ENCODE results near the gene HLCS.
"Not testable (repeated sequence)": the region's sequence is repeated elsewhere in the genome, so short reads cannot be mapped to it uniquely, and the experiment has no call there.

HLCS gene

DNA sequence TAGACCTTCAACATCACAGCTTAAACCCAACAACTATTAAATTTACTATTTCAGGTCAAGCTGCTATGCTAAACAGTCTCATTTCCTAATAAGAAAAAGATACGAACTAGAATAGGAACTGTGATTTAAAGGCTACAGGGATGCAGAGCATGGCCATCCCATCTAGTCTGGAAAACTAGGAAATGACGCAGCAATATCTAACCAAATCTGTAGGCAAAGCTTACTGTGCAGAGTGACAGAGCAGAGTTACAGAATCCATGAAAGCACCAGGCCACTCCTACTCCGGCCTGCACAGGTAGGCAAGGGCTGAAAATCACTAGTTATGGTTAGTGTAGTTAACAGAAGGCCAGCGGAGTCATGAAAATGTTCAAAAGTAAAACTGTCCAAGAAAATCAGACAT lies 2.1 kb downstream of the HLCS start:
- Histone ChIP-seq H3K9ac (ENCODE audit: low read depth, low read length) (no peak overlapping the region), H3K9me3 (ENCODE audit: control insufficient read depth, insufficient read depth, low read length) (no peaks in the 10 kb centered on the region), H3K4me3 (ENCODE audit: low read depth, low read length) (no peak overlapping the region)

DNA sequence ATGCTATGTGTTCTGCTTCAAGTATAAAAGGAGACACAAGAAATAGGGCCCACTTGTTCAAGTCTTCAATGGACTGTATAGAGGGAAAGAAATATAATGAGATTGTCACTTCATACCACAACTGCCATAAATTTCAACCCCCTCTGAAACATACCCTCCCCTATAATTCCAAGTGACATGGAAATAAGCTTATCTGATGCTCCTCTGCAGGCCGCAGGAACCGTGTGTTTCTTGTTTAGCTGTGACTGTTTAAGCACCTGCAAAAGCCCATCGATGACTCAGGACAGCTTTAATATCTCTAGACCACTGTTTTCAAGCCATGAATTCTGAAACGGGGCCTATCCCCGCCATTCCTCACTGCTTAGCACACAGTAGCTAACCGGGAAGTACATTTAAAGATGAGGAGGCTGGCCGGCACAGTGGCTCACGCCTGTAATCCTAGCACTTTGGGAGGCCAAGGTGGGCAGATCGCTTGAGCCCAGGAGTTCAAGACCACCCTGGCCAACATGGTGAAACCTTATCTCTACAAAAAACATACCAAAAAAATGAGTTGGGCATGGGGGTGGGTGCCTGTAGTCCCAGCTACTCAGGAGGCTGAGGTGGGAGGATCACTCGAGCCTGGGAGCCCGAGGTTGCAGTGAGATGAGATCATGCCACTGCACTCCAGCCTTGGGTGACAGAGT lies 4.2 kb downstream of the HLCS start:
- Histone ChIP-seq H3K27me3 (ENCODE audit: control insufficient read depth, insufficient read depth, low read length) (no peaks in the 10 kb centered on the region), H3K36me3 (ENCODE audit: control insufficient read depth, insufficient read depth, low read length) (peaks cover 2% of the 10 kb centered on the region), H3K4me3 (ENCODE audit: low read depth, low read length) (no peak overlapping the region), H3K9ac (ENCODE audit: low read depth, low read length) (no peak overlapping the region), H3K4me1 (ENCODE audit: control insufficient read depth, insufficient read depth, low read length) (peaks cover 2% of the 10 kb centered on the region), H3K9me3 (ENCODE audit: control insufficient read depth, insufficient read depth, low read length) (no peaks in the 10 kb centered on the region)

More for the DNA sequence above, 2.1 kb downstream of the HLCS start:
- Histone ChIP-seq H3K4me1 (ENCODE audit: control insufficient read depth, insufficient read depth, low read length) (peaks cover 4% of the 10 kb centered on the region), H3K36me3 (ENCODE audit: control insufficient read depth, insufficient read depth, low read length) (peaks cover 2% of the 10 kb centered on the region), H3K27me3 (ENCODE audit: control insufficient read depth, insufficient read depth, low read length) (no peaks in the 10 kb centered on the region)

DNA sequence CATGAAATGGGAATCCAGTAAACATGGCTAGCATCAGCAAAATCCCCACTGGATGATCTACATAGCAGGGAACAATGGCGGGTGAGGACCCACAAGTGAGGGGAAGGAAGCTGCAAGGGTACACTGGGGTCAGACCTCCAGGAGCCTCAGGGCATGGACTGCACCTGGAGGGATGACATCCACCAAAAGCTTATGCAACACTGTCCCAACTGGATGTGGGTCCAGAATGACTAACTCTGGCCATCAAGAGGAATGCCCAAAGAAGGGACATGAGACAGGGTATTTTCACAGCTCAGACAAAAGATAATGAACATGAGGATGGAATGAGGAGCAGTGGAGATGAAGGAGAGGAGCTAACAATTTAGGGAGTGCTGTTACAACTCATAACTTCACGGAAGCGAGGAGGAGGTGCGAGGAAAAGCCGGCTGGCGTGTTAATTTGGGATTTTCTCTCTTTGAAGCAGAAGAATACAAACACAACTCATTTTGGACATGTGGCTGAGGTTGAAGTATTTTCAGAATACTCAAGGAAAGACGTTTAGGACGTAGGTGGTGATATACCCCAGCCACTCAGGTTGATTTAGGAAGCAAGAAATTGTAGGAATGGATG lies 5.7 kb downstream of the HLCS start:
- H3K4me1 ChIP-seq (ENCODE audit: control insufficient read depth, insufficient read depth, low read length) = peaks cover 2% of the 10 kb centered on the region
- no peaks in the 10 kb centered on the region for H3K9me3 ChIP-seq (ENCODE audit: control insufficient read depth, insufficient read depth, low read length)
- no peak overlapping the region for H3K4me3 ChIP-seq (ENCODE audit: low read depth, low read length)
- peaks cover 2% of the 10 kb centered on the region for H3K36me3 ChIP-seq (ENCODE audit: control insufficient read depth, insufficient read depth, low read length)
- H3K27me3 ChIP-seq (ENCODE audit: control insufficient read depth, insufficient read depth, low read length) = no peaks in the 10 kb centered on the region
- H3K9ac ChIP-seq (ENCODE audit: low read depth, low read length) = no peak overlapping the region

- H3K4me1 ChIP-seq (ENCODE audit: control insufficient read depth, insufficient read depth, low read length) = peaks cover 2% of the 10 kb centered on the region
- no peaks in the 10 kb centered on the region for H3K9me3 ChIP-seq (ENCODE audit: control insufficient read depth, insufficient read depth, low read length)
- H3K4me3 ChIP-seq (ENCODE audit: low read depth, low read length) = no peak overlapping the region
- H3K27me3 ChIP-seq (ENCODE audit: control insufficient read depth, insufficient read depth, low read length) = no peaks in the 10 kb centered on the region
- H3K9ac ChIP-seq (ENCODE audit: low read depth, low read length) = no peak overlapping the region
- H3K36me3 ChIP-seq (ENCODE audit: control insufficient read depth, insufficient read depth, low read length) = peaks cover 2% of the 10 kb centered on the region
Measured at GRCh38 chr21:36959020-36959835, 7.2 kb downstream of the HLCS start.

DNA sequence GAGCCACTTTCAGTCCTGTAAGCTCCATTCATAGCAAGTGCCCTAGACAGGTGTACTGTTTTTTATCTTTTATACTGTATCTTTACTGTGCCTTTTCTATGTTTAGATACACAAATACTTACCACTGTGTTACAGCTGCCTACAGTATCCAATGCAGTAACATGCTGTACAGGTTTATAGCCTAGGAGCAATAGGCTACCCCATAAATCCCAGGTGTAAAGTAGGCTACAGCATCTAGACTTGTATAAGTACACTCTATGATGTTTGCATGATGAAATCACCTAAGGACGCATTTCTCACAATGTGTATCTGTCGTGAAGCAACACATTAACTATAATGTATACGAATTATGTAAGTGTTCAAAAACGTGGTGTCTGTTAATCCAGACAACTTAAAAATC lies 10.7 kb downstream of the HLCS start:
- no peak overlapping the region for H3K4me3 ChIP-seq (ENCODE audit: low read depth, low read length)
- no peaks in the 10 kb centered on the region for H3K9me3 ChIP-seq (ENCODE audit: control insufficient read depth, insufficient read depth, low read length)
- H3K4me1 ChIP-seq (ENCODE audit: control insufficient read depth, insufficient read depth, low read length) = peaks cover 2% of the 10 kb centered on the region
- H3K36me3 ChIP-seq (ENCODE audit: control insufficient read depth, insufficient read depth, low read length) = no peaks in the 10 kb centered on the region
- H3K9ac ChIP-seq (ENCODE audit: low read depth, low read length) = no peak overlapping the region
- H3K27me3 ChIP-seq (ENCODE audit: control insufficient read depth, insufficient read depth, low read length) = no peaks in the 10 kb centered on the region

GRCh38 chr21:36952331-36952730 lies 14.1 kb downstream of the HLCS start:
- not testable (repeated sequence) for H3K36me3 ChIP-seq (ENCODE audit: control insufficient read depth, insufficient read depth, low read length)

GRCh38 chr21:36949171-36950141 lies 17.0 kb downstream of the HLCS start:
- H3K9me3 ChIP-seq (ENCODE audit: control insufficient read depth, insufficient read depth, low read length) = no peaks in the 10 kb centered on the region
- H3K36me3 ChIP-seq (ENCODE audit: control insufficient read depth, insufficient read depth, low read length) = no peaks in the 10 kb centered on the region
- no peaks in the 10 kb centered on the region for H3K27me3 ChIP-seq (ENCODE audit: control insufficient read depth, insufficient read depth, low read length)
- no peak overlapping the region for H3K4me3 ChIP-seq (ENCODE audit: low read depth, low read length)
- peaks cover 15% of the 10 kb centered on the region for H3K4me1 ChIP-seq (ENCODE audit: control insufficient read depth, insufficient read depth, low read length)
- H3K9ac ChIP-seq (ENCODE audit: low read depth, low read length) = no peak overlapping the region

More at GRCh38 chr21:36952331-36952730, 14.1 kb downstream of the HLCS start:
- H3K9me3 ChIP-seq (ENCODE audit: control insufficient read depth, insufficient read depth, low read length); H3K9ac ChIP-seq (ENCODE audit: low read depth, low read length); H3K27me3 ChIP-seq (ENCODE audit: control insufficient read depth, insufficient read depth, low read length); H3K4me3 ChIP-seq (ENCODE audit: low read depth, low read length); H3K4me1 ChIP-seq (ENCODE audit: control insufficient read depth, insufficient read depth, low read length): not testable (repeated sequence)

- peaks cover 15% of the 10 kb centered on the region for H3K4me1 ChIP-seq (ENCODE audit: control insufficient read depth, insufficient read depth, low read length)
- H3K27me3 ChIP-seq (ENCODE audit: control insufficient read depth, insufficient read depth, low read length) = no peaks in the 10 kb centered on the region
- H3K9me3 ChIP-seq (ENCODE audit: control insufficient read depth, insufficient read depth, low read length) = no peaks in the 10 kb centered on the region
- H3K9ac ChIP-seq (ENCODE audit: low read depth, low read length) = no peak overlapping the region
- no peaks in the 10 kb centered on the region for H3K36me3 ChIP-seq (ENCODE audit: control insufficient read depth, insufficient read depth, low read length)
- no peak overlapping the region for H3K4me3 ChIP-seq (ENCODE audit: low read depth, low read length)
Measured at GRCh38 chr21:36948686-36949085, 17.8 kb downstream of the HLCS start.

- Histone ChIP-seq H3K27me3 (ENCODE audit: control insufficient read depth, insufficient read depth, low read length) (no peaks in the 10 kb centered on the region), H3K36me3 (ENCODE audit: control insufficient read depth, insufficient read depth, low read length) (no peaks in the 10 kb centered on the region), H3K9ac (ENCODE audit: low read depth, low read length) (no peak overlapping the region), H3K4me3 (ENCODE audit: low read depth, low read length) (peak overlapping the region; percentile 43), H3K4me1 (ENCODE audit: control insufficient read depth, insufficient read depth, low read length) (peaks cover 15% of the 10 kb centered on the region), H3K9me3 (ENCODE audit: control insufficient read depth, insufficient read depth, low read length) (no peaks in the 10 kb centered on the region)
Measured at GRCh38 chr21:36946949-36947356, 19.5 kb downstream of the HLCS start.

- H3K9me3 ChIP-seq (ENCODE audit: control insufficient read depth, insufficient read depth, low read length) = no peaks in the 10 kb centered on the region
- H3K9ac ChIP-seq (ENCODE audit: low read depth, low read length) = no peak overlapping the region
- H3K36me3 ChIP-seq (ENCODE audit: control insufficient read depth, insufficient read depth, low read length) = no peaks in the 10 kb centered on the region
- H3K4me1 ChIP-seq (ENCODE audit: control insufficient read depth, insufficient read depth, low read length) = peaks cover 15% of the 10 kb centered on the region
- H3K4me3 ChIP-seq (ENCODE audit: low read depth, low read length) = no peak overlapping the region
- H3K27me3 ChIP-seq (ENCODE audit: control insufficient read depth, insufficient read depth, low read length) = no peaks in the 10 kb centered on the region
Measured at GRCh38 chr21:36945496-36946138, 20.9 kb downstream of the HLCS start.

All from iPS-15b (cell line).